Measurements from ENCODE around the gene KANSL1.

DNA sequence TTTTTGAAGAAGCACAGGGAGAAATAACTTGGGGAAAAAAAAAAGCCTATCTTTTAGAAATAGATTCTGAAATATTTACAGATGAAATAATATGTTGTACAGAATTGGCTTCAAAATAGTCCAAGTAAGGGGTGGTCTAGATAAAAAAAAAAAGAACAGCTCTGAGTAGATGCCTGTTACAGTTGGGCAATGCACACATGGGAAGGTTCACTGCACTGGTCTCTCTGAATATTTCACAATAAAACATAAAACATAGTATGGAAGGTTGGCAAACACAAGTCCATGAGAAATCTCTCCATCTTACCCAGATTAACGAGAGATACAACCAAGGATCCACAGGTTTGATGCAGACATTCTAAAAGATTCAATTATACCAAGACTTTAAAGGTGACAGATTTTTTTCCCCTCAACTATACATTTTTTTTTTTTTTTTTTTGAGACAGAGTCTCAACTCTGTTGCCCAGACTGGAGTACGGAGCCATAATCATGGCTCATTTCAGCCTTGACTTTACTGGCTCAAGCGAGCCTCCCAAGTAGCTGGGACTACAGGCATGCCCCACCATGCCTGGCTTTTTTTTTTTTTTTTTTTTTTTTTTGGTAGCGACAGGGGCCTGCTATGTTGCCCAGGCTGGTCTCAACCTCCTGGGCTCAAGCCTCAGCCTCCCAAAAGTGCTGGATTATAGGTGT, 58.0 kb downstream of the KANSL1 start:
- no peak for TF ChIP-seq YY1 (IDR thresholded peaks at IDR 0.05; ENCODE audit: low read depth)
- TF ChIP-seq TCF12 (IDR thresholded peaks at IDR 0.05; ENCODE audit: low read depth) = no peak
- TF ChIP-seq, protein P1, sequence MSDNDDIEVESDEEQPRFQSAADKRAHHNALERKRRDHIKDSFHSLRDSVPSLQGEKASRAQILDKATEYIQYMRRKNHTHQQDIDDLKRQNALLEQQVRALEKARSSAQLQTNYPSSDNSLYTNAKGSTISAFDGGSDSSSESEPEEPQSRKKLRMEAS (IDR thresholded peaks at IDR 0.05) = no peak
- TF ChIP-seq TAF1 (IDR thresholded peaks at IDR 0.05; ENCODE audit: low read depth) = no peak
- TF ChIP-seq, protein P2, sequence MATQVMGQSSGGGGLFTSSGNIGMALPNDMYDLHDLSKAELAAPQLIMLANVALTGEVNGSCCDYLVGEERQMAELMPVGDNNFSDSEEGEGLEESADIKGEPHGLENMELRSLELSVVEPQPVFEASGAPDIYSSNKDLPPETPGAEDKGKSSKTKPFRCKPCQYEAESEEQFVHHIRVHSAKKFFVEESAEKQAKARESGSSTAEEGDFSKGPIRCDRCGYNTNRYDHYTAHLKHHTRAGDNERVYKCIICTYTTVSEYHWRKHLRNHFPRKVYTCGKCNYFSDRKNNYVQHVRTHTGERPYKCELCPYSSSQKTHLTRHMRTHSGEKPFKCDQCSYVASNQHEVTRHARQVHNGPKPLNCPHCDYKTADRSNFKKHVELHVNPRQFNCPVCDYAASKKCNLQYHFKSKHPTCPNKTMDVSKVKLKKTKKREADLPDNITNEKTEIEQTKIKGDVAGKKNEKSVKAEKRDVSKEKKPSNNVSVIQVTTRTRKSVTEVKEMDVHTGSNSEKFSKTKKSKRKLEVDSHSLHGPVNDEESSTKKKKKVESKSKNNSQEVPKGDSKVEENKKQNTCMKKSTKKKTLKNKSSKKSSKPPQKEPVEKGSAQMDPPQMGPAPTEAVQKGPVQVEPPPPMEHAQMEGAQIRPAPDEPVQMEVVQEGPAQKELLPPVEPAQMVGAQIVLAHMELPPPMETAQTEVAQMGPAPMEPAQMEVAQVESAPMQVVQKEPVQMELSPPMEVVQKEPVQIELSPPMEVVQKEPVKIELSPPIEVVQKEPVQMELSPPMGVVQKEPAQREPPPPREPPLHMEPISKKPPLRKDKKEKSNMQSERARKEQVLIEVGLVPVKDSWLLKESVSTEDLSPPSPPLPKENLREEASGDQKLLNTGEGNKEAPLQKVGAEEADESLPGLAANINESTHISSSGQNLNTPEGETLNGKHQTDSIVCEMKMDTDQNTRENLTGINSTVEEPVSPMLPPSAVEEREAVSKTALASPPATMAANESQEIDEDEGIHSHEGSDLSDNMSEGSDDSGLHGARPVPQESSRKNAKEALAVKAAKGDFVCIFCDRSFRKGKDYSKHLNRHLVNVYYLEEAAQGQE (IDR thresholded peaks at IDR 0.05; ENCODE audit: low read depth) = no peak
